ENCODE results near the gene BPIFB6. TPM values are rescaled to one million over a fixed set of nuclear protein-coding genes. Genes with fewer than 3 reads are reported as not detected.

BPIFB6 gene
- total RNA-seq, 3 donors from 2014 or later, result not detected

GRCh38 chr20:33083544-33084340 is 52.3 kb downstream of the BPIFB6 start:
- Histone ChIP-seq H3K4me3 (no peak overlapping the region), H3K4me1 (no peaks in the 10 kb centered on the region), H3K27me3 (peaks cover 0 to 4% of the 10 kb centered on the region in 2 donors), H3K9me3 (no peaks in the 10 kb centered on the region), H3K36me3 (no peaks in the 10 kb centered on the region), H3K27ac (no peak overlapping the region)
- intact Hi-C loops (cut with DNase I; ENCODE audit: low total_unique reads), result no loop called here
- DNase-seq (ENCODE audit: low spot score in 2 of 2), result no peak
- TF ChIP-seq POLR2A (IDR thresholded peaks at IDR 0.05) (no peak), CTCF (IDR thresholded peaks at IDR 0.05) (no peak), POLR2AphosphoS5 (IDR thresholded peaks at IDR 0.05) (no peak)

GRCh38 chr20:33084722-33085121 is 53.3 kb downstream of the BPIFB6 start:
- intact Hi-C loops (cut with DNase I; ENCODE audit: low total_unique reads), result no loop called here
- DNase-seq (ENCODE audit: low spot score in 2 of 2), result no peak
- Histone ChIP-seq H3K27me3 (peaks cover 0 to 4% of the 10 kb centered on the region in 2 donors), H3K4me1 (no peaks in the 10 kb centered on the region), H3K36me3 (no peaks in the 10 kb centered on the region), H3K4me3 (no peak overlapping the region), H3K27ac (no peak overlapping the region), H3K9me3 (no peaks in the 10 kb centered on the region)
- TF ChIP-seq CTCF (IDR thresholded peaks at IDR 0.05) (no peak), POLR2AphosphoS5 (IDR thresholded peaks at IDR 0.05) (no peak), POLR2A (IDR thresholded peaks at IDR 0.05) (no peak)

GRCh38 chr20:33086052-33086722 is 54.7 kb downstream of the BPIFB6 start:
- no peaks in the 10 kb centered on the region for H3K4me1 ChIP-seq
- TF ChIP-seq CTCF (IDR thresholded peaks at IDR 0.05) (no peak), POLR2A (IDR thresholded peaks at IDR 0.05) (no peak), POLR2AphosphoS5 (IDR thresholded peaks at IDR 0.05) (no peak)

GRCh38 chr20:33091147-33091546 is 59.7 kb downstream of the BPIFB6 start:
- no peaks in the 10 kb centered on the region for H3K27me3 ChIP-seq
- H3K4me1 ChIP-seq, result no peaks in the 10 kb centered on the region
- H3K36me3 ChIP-seq, result no peaks in the 10 kb centered on the region
- no peak overlapping the region for H3K27ac ChIP-seq
- TF ChIP-seq CTCF (IDR thresholded peaks at IDR 0.05) (no peak), POLR2AphosphoS5 (IDR thresholded peaks at IDR 0.05) (no peak), POLR2A (IDR thresholded peaks at IDR 0.05) (no peak)
- H3K9me3 ChIP-seq, result no peaks in the 10 kb centered on the region
- H3K4me3 ChIP-seq, result no peak overlapping the region
- no peak for DNase-seq (ENCODE audit: low spot score in 2 of 2)
- intact Hi-C loops (cut with DNase I; ENCODE audit: low total_unique reads), result no loop called here

More at GRCh38 chr20:33086052-33086722, 54.7 kb downstream of the BPIFB6 start:
- intact Hi-C loops (cut with DNase I; ENCODE audit: low total_unique reads), result no loop called here
- DNase-seq (ENCODE audit: low spot score in 2 of 2), result no peak
- H3K36me3 ChIP-seq, result no peaks in the 10 kb centered on the region
- no peaks in the 10 kb centered on the region for H3K9me3 ChIP-seq
- no peak overlapping the region for H3K4me3 ChIP-seq
- no peak overlapping the region for H3K27ac ChIP-seq
- peaks cover 0 to 4% of the 10 kb centered on the region in 2 donors for H3K27me3 ChIP-seq

GRCh38 chr20:33091693-33092092 is 60.2 kb downstream of the BPIFB6 start:
- TF ChIP-seq CTCF (IDR thresholded peaks at IDR 0.05) (no peak), POLR2AphosphoS5 (IDR thresholded peaks at IDR 0.05) (no peak), POLR2A (IDR thresholded peaks at IDR 0.05) (no peak)
- Histone ChIP-seq H3K4me3 (no peak overlapping the region), H3K36me3 (no peaks in the 10 kb centered on the region), H3K9me3 (no peaks in the 10 kb centered on the region), H3K27ac (no peak overlapping the region), H3K4me1 (no peaks in the 10 kb centered on the region), H3K27me3 (no peaks in the 10 kb centered on the region)
- no peak for DNase-seq (ENCODE audit: low spot score in 2 of 2)
- intact Hi-C loops (cut with DNase I; ENCODE audit: low total_unique reads), result no loop called here

Measured in breast epithelium (tissue), 4 donors.